ENCODE measurements around the gene GNAI2. TPM values are rescaled to one million over a fixed set of nuclear protein-coding genes. Genes with fewer than 3 reads are reported as not detected.
"Not testable (repeated sequence)": the region's sequence is repeated elsewhere in the genome, so short reads cannot be mapped to it uniquely, and the experiment has no call there.

GNAI2 gene
- total RNA-seq, 1 donor from 2014 or later: 237 TPM

- Mint-ChIP-seq H3K9me3 (no peaks in the 10 kb centered on the region), H3K4me3 (peak overlapping the region; percentile 68), H3K4me1 (ENCODE audit: low read depth) (no peaks in the 10 kb centered on the region), H3K27ac (peak overlapping the region; percentile 68), H3K27me3 (ENCODE audit: insufficient read depth) (peaks cover 1% of the 10 kb centered on the region), H3K36me3 (ENCODE audit: low read depth) (peaks cover 14% of the 10 kb centered on the region)
- intact Hi-C loops (cut with micrococcal nuclease): loop anchor here (1.0 to 2.0 kb wide), 5 partner anchors 13 to 33 kb away; partner anchors contain the start of gene IFRD2
- peak; percentile 86 for DNase-seq (ENCODE audit: low spot score)
Measured at GRCh38 chr3:50260027-50260941, 24.3 kb downstream of the GNAI2 start.

DNA sequence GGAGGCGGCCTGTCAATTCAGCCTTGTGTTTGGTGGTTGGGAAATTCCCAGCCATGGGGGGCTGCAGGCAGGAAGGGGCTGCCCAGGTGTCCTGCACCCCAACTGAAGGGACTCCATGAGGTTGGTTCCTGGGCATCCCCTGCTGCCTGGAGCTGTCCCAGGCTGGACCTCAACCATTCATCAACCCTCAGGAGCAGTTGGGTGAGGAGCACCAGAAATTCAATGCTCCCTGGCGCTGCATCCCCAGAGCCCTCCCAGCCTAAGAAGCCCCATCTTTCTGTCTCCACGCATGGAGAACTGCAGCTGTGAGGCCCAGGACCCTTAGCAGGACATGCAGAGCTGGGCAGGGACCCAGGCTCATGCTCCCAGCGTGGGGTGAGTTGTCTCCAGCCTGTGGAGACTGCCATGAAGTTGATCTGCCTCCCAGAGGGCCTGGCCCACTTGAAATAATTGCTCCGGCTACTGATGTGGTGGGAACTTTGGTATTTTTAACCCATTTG lies 25.0 kb downstream of the GNAI2 start:
- Mint-ChIP-seq H3K9me3 (no peaks in the 10 kb centered on the region), H3K4me1 (ENCODE audit: low read depth) (no peaks in the 10 kb centered on the region), H3K27ac (peak overlapping the region; percentile 48), H3K27me3 (ENCODE audit: insufficient read depth) (peaks cover 3% of the 10 kb centered on the region), H3K4me3 (peak overlapping the region; percentile 51), H3K36me3 (ENCODE audit: low read depth) (peaks cover 14% of the 10 kb centered on the region)
- DNase-seq (ENCODE audit: low spot score): no peak
- intact Hi-C loops (cut with micrococcal nuclease): loop anchor here (1.0 to 2.0 kb wide), 5 partner anchors 12 to 34 kb away; partner anchors contain the start of gene IFRD2

DNA sequence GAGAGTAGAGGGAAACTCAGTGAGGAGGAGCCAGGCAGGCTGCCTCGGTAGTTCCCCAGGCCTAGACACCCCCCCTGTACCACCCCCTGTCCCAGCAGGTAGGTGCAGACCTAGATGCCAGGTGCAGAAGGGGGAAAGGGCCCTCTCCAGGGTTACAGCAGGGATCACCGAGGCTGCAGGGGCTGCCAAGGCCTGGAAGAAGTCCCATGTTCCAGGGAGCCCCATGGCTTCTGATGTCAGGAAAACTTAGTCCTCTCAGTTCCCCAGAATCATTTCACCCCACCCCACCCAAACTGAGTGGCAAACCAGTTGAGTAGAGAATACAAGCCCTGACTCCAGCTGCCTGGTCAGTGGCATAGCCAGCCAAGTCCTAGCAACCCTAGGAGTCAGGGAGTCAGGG lies 25.5 kb downstream of the GNAI2 start:
- Mint-ChIP-seq H3K36me3 (ENCODE audit: low read depth) (peaks cover 12% of the 10 kb centered on the region), H3K4me3 (peak overlapping the region; percentile 33), H3K9me3 (no peaks in the 10 kb centered on the region), H3K4me1 (ENCODE audit: low read depth) (no peaks in the 10 kb centered on the region), H3K27me3 (ENCODE audit: insufficient read depth) (peaks cover 5% of the 10 kb centered on the region), H3K27ac (peak overlapping the region; percentile 48)
- DNase-seq (ENCODE audit: low spot score): no peak
- intact Hi-C loops (cut with micrococcal nuclease): loop anchor here (2.0 kb wide), 1 partner anchor 31 kb away; the partner anchor contains the start of gene IFRD2

DNA sequence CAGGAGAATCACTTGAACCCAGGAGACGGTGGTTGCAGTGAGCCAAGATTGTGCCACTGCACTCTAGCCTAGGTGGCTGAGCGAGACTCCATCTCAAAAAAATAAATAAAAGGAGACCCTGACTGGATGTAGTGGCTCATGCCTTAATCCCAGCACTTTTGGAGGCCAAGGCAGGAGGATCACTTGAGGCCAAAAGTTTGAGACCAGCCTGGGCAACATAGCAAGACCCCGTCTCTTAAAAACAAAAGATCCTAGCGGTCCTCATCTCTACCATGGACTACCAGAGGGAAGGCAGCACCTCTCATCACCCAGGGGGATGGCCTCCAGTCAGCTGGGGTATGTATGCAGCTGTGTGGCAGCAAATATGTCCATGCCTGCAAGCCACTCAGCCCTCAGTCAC lies 26.2 kb downstream of the GNAI2 start:
- DNase-seq (ENCODE audit: low spot score); H3K4me1 Mint-ChIP-seq (ENCODE audit: low read depth); intact Hi-C loops (cut with micrococcal nuclease); H3K27ac Mint-ChIP-seq; H3K36me3 Mint-ChIP-seq (ENCODE audit: low read depth); H3K4me3 Mint-ChIP-seq; H3K27me3 Mint-ChIP-seq (ENCODE audit: insufficient read depth); H3K9me3 Mint-ChIP-seq: not testable (repeated sequence)

DNA sequence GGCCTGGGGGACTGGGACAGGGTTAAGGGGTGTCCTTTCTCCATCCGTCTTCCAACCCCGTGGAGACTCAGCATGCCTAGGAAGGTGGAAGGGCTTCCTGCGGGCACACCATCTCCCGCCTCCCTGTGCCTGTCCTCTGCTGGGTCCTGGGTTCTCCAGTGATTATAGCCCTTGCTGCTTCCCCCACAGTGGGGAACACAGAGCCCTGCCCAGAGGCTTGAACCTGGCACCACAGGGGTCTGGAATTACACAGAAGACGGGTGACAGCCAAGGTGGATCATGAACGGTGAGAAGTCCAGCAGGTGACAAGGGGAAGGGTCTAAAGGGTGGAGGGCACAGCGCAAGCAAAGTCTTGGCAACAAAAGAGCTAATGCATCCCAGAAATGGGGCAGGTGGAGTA lies 26.8 kb downstream of the GNAI2 start:
- peaks cover 8% of the 10 kb centered on the region for H3K27me3 Mint-ChIP-seq (ENCODE audit: insufficient read depth)

GRCh38 chr3:50263478-50264382 lies 27.7 kb downstream of the GNAI2 start:
- DNase-seq (ENCODE audit: low spot score): no peak
- Mint-ChIP-seq H3K36me3 (ENCODE audit: low read depth) (no peaks in the 10 kb centered on the region), H3K4me3 (no peak overlapping the region), H3K9me3 (no peaks in the 10 kb centered on the region), H3K27me3 (ENCODE audit: insufficient read depth) (peaks cover 16% of the 10 kb centered on the region), H3K27ac (no peak overlapping the region), H3K4me1 (ENCODE audit: low read depth) (no peaks in the 10 kb centered on the region)
- intact Hi-C loops (cut with micrococcal nuclease): no loop called here

More for the DNA sequence above, 26.8 kb downstream of the GNAI2 start:
- H3K4me3 Mint-ChIP-seq: no peak overlapping the region
- intact Hi-C loops (cut with micrococcal nuclease): no loop called here
- DNase-seq (ENCODE audit: low spot score): no peak
- H3K27ac Mint-ChIP-seq: no peak overlapping the region
- H3K4me1 Mint-ChIP-seq (ENCODE audit: low read depth): no peaks in the 10 kb centered on the region
- H3K9me3 Mint-ChIP-seq: no peaks in the 10 kb centered on the region
- H3K36me3 Mint-ChIP-seq (ENCODE audit: low read depth): no peaks in the 10 kb centered on the region

DNA sequence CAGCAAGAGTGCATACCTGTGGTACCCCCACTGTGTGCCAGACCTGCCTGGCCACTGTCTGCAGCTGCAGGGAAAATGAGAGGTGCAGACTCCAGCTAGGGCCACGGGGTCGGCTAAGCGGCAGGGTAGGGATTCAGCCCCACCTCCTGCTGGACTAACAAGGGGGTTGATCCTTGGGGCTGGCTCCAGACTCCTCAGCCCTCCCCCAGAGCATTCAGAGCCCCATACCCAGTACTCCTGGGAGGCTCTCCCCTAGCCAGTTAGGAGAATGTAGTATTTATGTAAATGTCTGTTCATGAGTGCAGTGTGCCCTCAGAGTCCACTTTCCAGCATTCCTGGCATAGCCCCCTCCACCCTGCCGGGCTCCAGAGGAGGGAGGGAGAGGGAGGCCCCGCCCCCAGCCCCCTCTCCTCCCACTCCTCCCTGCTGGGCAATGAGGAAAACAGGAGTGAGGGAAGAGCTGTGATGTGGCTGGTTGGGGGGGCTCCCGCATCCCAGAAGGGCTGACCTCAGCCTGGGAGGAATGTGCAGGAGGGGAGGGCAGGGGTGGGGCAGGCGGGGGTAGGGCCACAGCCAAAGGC lies 28.5 kb downstream of the GNAI2 start:
- DNase-seq (ENCODE audit: low spot score): no peak
- intact Hi-C loops (cut with micrococcal nuclease): no loop called here
- no peaks in the 10 kb centered on the region for H3K4me1 Mint-ChIP-seq (ENCODE audit: low read depth)
- no peak overlapping the region for H3K4me3 Mint-ChIP-seq
- H3K27me3 Mint-ChIP-seq (ENCODE audit: insufficient read depth): peaks cover 16% of the 10 kb centered on the region
- H3K27ac Mint-ChIP-seq: no peak overlapping the region
- H3K36me3 Mint-ChIP-seq (ENCODE audit: low read depth): no peaks in the 10 kb centered on the region
- H3K9me3 Mint-ChIP-seq: no peaks in the 10 kb centered on the region

DNA sequence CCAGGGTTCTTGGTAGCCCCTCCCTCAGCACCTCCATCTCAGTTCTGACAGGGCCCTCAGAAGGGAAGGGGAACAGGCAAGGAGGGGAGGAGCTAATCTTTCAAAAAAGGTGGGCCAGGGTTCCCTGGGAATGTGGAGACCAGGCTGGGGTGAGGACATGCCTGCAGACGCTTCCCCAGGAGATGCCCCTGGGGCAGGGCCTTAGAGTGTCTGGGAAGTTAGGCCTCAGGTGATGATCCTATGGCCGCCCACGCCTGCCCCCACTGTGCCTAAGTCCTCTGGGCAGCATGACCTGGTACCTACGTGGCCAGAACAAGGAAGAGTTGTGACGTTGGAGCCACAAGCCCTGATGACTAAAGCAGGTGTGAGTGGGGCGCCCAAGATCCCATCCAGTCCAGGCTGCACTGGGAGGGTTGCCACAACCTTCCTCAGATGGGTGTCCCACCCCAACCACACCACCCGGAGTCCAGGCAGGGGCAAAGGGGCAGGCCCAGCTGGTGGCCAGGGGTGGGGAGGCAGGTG lies 29.0 kb downstream of the GNAI2 start:
- H3K27me3 Mint-ChIP-seq (ENCODE audit: insufficient read depth): peaks cover 14% of the 10 kb centered on the region
- H3K27ac Mint-ChIP-seq: no peak overlapping the region
- H3K4me1 Mint-ChIP-seq (ENCODE audit: low read depth): no peaks in the 10 kb centered on the region
- no peaks in the 10 kb centered on the region for H3K9me3 Mint-ChIP-seq
- H3K4me3 Mint-ChIP-seq: no peak overlapping the region
- DNase-seq (ENCODE audit: low spot score): no peak
- intact Hi-C loops (cut with micrococcal nuclease): no loop called here
- no peaks in the 10 kb centered on the region for H3K36me3 Mint-ChIP-seq (ENCODE audit: low read depth)

DNA sequence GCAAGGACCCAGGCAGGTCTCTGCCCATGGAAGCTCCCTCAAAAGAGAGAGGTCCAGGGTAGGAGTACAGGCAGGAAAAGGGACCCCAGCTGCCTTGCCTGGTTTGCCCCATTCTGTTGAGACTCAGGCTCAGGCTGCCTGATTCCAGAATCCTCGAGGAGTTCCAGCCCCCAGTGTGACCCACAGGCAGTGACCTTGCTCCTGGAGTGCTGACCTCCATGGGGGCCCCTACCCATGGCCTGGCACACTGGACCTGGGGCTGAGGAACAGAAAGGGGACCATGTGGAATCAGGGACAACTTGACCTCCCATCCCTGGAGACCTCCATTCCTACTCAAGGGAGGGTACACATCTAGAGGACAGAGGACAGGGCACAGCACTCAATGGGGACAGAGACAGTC lies 29.6 kb downstream of the GNAI2 start:
- no peak overlapping the region for H3K27ac Mint-ChIP-seq
- H3K9me3 Mint-ChIP-seq: no peaks in the 10 kb centered on the region
- H3K36me3 Mint-ChIP-seq (ENCODE audit: low read depth): no peaks in the 10 kb centered on the region
- DNase-seq (ENCODE audit: low spot score): no peak
- H3K4me1 Mint-ChIP-seq (ENCODE audit: low read depth): no peaks in the 10 kb centered on the region
- peaks cover 14% of the 10 kb centered on the region for H3K27me3 Mint-ChIP-seq (ENCODE audit: insufficient read depth)
- intact Hi-C loops (cut with micrococcal nuclease): no loop called here
- no peak overlapping the region for H3K4me3 Mint-ChIP-seq

- peaks cover 14% of the 10 kb centered on the region for H3K27me3 Mint-ChIP-seq (ENCODE audit: insufficient read depth)
- H3K4me3 Mint-ChIP-seq: no peak overlapping the region
- H3K27ac Mint-ChIP-seq: no peak overlapping the region
- no peaks in the 10 kb centered on the region for H3K9me3 Mint-ChIP-seq
- DNase-seq (ENCODE audit: low spot score): no peak
- H3K4me1 Mint-ChIP-seq (ENCODE audit: low read depth): no peaks in the 10 kb centered on the region
- intact Hi-C loops (cut with micrococcal nuclease): no loop called here
- H3K36me3 Mint-ChIP-seq (ENCODE audit: low read depth): no peaks in the 10 kb centered on the region
Measured at GRCh38 chr3:50266017-50266416, 30.0 kb downstream of the GNAI2 start.

DNA sequence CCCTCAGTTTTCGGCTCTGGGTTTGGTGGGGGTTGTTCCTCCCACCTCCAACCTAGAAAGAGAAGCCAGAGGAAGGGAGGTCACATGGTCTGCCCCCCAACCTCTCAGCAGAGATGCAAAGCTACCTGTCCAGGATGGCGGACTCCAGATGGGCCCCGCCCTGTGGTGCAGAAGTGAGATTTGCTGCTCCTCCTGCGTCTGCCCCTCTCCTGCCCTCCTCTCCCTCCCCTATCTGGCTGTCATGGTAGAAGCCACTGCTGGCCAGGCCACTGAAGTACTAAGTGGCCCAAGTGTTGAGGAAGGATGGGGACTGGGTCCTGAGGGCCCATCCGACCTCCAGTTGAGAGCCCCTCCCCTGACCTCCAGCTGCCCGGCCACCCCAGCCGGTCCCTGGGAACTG lies 30.8 kb downstream of the GNAI2 start:
- DNase-seq (ENCODE audit: low spot score): no peak
- intact Hi-C loops (cut with micrococcal nuclease): no loop called here
- no peaks in the 10 kb centered on the region for H3K4me1 Mint-ChIP-seq (ENCODE audit: low read depth)
- H3K36me3 Mint-ChIP-seq (ENCODE audit: low read depth): no peaks in the 10 kb centered on the region
- no peaks in the 10 kb centered on the region for H3K9me3 Mint-ChIP-seq
- no peak overlapping the region for H3K27ac Mint-ChIP-seq
- H3K4me3 Mint-ChIP-seq: no peak overlapping the region
- H3K27me3 Mint-ChIP-seq (ENCODE audit: insufficient read depth): peaks cover 14% of the 10 kb centered on the region

- Mint-ChIP-seq H3K27me3 (ENCODE audit: insufficient read depth) (peaks cover 14% of the 10 kb centered on the region), H3K4me3 (no peak overlapping the region), H3K27ac (no peak overlapping the region), H3K36me3 (ENCODE audit: low read depth) (no peaks in the 10 kb centered on the region), H3K4me1 (ENCODE audit: low read depth) (no peaks in the 10 kb centered on the region), H3K9me3 (no peaks in the 10 kb centered on the region)
- intact Hi-C loops (cut with micrococcal nuclease): no loop called here
- DNase-seq (ENCODE audit: low spot score): no peak
Measured at GRCh38 chr3:50267280-50267913, 31.4 kb downstream of the GNAI2 start.

All from activated T-helper 1 cell treated with anti-CD3 and anti-CD28 coated beads, Interleukin-12 subunit alpha, Interleukin-12 subunit beta, Interleukin-2, Interleukin-4 antibody, amounts not matched to agents 30 ng/mL and 10 ng/mL and 1 ng/mL, durations not matched to agents 14 hours and 24 hours and 36 hours (primary cell).